ENCODE measurements around the gene PCNX2.
"Not testable (repeated sequence)": the region's sequence is repeated elsewhere in the genome, so short reads cannot be mapped to it uniquely, and the experiment has no call there.

PCNX2 gene

GRCh38 chr1:233005156-233005555, 290.4 kb downstream of the PCNX2 start:
- Histone ChIP-seq H3K4me1 (ENCODE audit: control insufficient read depth, insufficient read depth, low read length) (no peaks in the 10 kb centered on the region), H3K27ac (ENCODE audit: low read length) (no peak overlapping the region), H3K9me3 (ENCODE audit: control insufficient read depth, insufficient read depth, low read length) (no peaks in the 10 kb centered on the region), H3K27me3 (ENCODE audit: control insufficient read depth, insufficient read depth, low read length) (no peaks in the 10 kb centered on the region), H3K4me3 (ENCODE audit: low read length) (no peak overlapping the region), H3K36me3 (ENCODE audit: control insufficient read depth, insufficient read depth, low read length) (peaks cover 6% of the 10 kb centered on the region; the same call in 1 of the 2 replicates)
- DNase-seq (ENCODE audit: low read depth, low spot score): no peak
- WGBS (ENCODE audit: insufficient coverage, insufficient read length): no CpG with 5 or more reads among the region's 5 CpGs

GRCh38 chr1:233004451-233004850, 291.1 kb downstream of the PCNX2 start:
- H3K4me3 ChIP-seq (ENCODE audit: low read length): no peak overlapping the region
- DNase-seq (ENCODE audit: low read depth, low spot score): no peak
- H3K27me3 ChIP-seq (ENCODE audit: control insufficient read depth, insufficient read depth, low read length): no peaks in the 10 kb centered on the region
- no CpG with 5 or more reads among the region's 9 CpGs for WGBS (ENCODE audit: insufficient coverage, insufficient read length)
- H3K36me3 ChIP-seq (ENCODE audit: control insufficient read depth, insufficient read depth, low read length): peaks cover 10% of the 10 kb centered on the region
- no peaks in the 10 kb centered on the region for H3K4me1 ChIP-seq (ENCODE audit: control insufficient read depth, insufficient read depth, low read length)
- H3K9me3 ChIP-seq (ENCODE audit: control insufficient read depth, insufficient read depth, low read length): no peaks in the 10 kb centered on the region
- no peak overlapping the region for H3K27ac ChIP-seq (ENCODE audit: low read length)

GRCh38 chr1:233003638-233004037, 291.9 kb downstream of the PCNX2 start:
- H3K27me3 ChIP-seq (ENCODE audit: control insufficient read depth, insufficient read depth, low read length); H3K27ac ChIP-seq (ENCODE audit: low read length); H3K4me3 ChIP-seq (ENCODE audit: low read length); DNase-seq (ENCODE audit: low read depth, low spot score); H3K36me3 ChIP-seq (ENCODE audit: control insufficient read depth, insufficient read depth, low read length); H3K4me1 ChIP-seq (ENCODE audit: control insufficient read depth, insufficient read depth, low read length); H3K9me3 ChIP-seq (ENCODE audit: control insufficient read depth, insufficient read depth, low read length): not testable (repeated sequence)
- no CpG with 5 or more reads among the region's 5 CpGs for WGBS (ENCODE audit: insufficient coverage, insufficient read length)

- Histone ChIP-seq H3K4me1 (ENCODE audit: control insufficient read depth, insufficient read depth, low read length) (no peaks in the 10 kb centered on the region), H3K4me3 (ENCODE audit: low read length) (no peak overlapping the region), H3K27me3 (ENCODE audit: control insufficient read depth, insufficient read depth, low read length) (no peaks in the 10 kb centered on the region), H3K27ac (ENCODE audit: low read length) (no peak overlapping the region), H3K36me3 (ENCODE audit: control insufficient read depth, insufficient read depth, low read length) (peaks cover 22% of the 10 kb centered on the region), H3K9me3 (ENCODE audit: control insufficient read depth, insufficient read depth, low read length) (no peaks in the 10 kb centered on the region)
- WGBS (ENCODE audit: insufficient coverage, insufficient read length): no CpG with 5 or more reads among the region's 16 CpGs
- DNase-seq (ENCODE audit: low read depth, low spot score): no peak
Observed at GRCh38 chr1:232999956-233000625, 295.4 kb downstream of the PCNX2 start.

GRCh38 chr1:232998646-232999045, 296.9 kb downstream of the PCNX2 start:
- H3K36me3 ChIP-seq (ENCODE audit: control insufficient read depth, insufficient read depth, low read length): peaks cover 30% of the 10 kb centered on the region
- H3K4me3 ChIP-seq (ENCODE audit: low read length): no peak overlapping the region
- no peak for DNase-seq (ENCODE audit: low read depth, low spot score)
- H3K27me3 ChIP-seq (ENCODE audit: control insufficient read depth, insufficient read depth, low read length): no peaks in the 10 kb centered on the region
- H3K4me1 ChIP-seq (ENCODE audit: control insufficient read depth, insufficient read depth, low read length): no peaks in the 10 kb centered on the region
- no CpG with 5 or more reads among the region's 3 CpGs for WGBS (ENCODE audit: insufficient coverage, insufficient read length)
- H3K27ac ChIP-seq (ENCODE audit: low read length): no peak overlapping the region
- H3K9me3 ChIP-seq (ENCODE audit: control insufficient read depth, insufficient read depth, low read length): peaks cover 4% of the 10 kb centered on the region; the same call in 1 of the 2 replicates

- Histone ChIP-seq H3K36me3 (ENCODE audit: control insufficient read depth, insufficient read depth, low read length) (peaks cover 32% of the 10 kb centered on the region), H3K4me1 (ENCODE audit: control insufficient read depth, insufficient read depth, low read length) (no peaks in the 10 kb centered on the region), H3K4me3 (ENCODE audit: low read length) (no peak overlapping the region), H3K27ac (ENCODE audit: low read length) (no peak overlapping the region), H3K27me3 (ENCODE audit: control insufficient read depth, insufficient read depth, low read length) (no peaks in the 10 kb centered on the region), H3K9me3 (ENCODE audit: control insufficient read depth, insufficient read depth, low read length) (peaks cover 5% of the 10 kb centered on the region; the same call in 1 of the 2 replicates)
- DNase-seq (ENCODE audit: low read depth, low spot score): no peak
- no CpG with 5 or more reads among the region's 15 CpGs for WGBS (ENCODE audit: insufficient coverage, insufficient read length)
Observed at GRCh38 chr1:232998138-232998537, 297.4 kb downstream of the PCNX2 start.

- Histone ChIP-seq H3K27ac (ENCODE audit: low read length) (no peak overlapping the region), H3K27me3 (ENCODE audit: control insufficient read depth, insufficient read depth, low read length) (no peaks in the 10 kb centered on the region), H3K9me3 (ENCODE audit: control insufficient read depth, insufficient read depth, low read length) (peaks cover 5% of the 10 kb centered on the region; the same call in 1 of the 2 replicates), H3K4me3 (ENCODE audit: low read length) (no peak overlapping the region), H3K36me3 (ENCODE audit: control insufficient read depth, insufficient read depth, low read length) (peaks cover 32% of the 10 kb centered on the region), H3K4me1 (ENCODE audit: control insufficient read depth, insufficient read depth, low read length) (no peaks in the 10 kb centered on the region)
- WGBS (ENCODE audit: insufficient coverage, insufficient read length): no CpG with 5 or more reads among the region's 2 CpGs
- no peak for DNase-seq (ENCODE audit: low read depth, low spot score)
Observed at GRCh38 chr1:232996143-232996542, 299.4 kb downstream of the PCNX2 start.

GRCh38 chr1:232995189-232995588, 300.3 kb downstream of the PCNX2 start:
- no peak for DNase-seq (ENCODE audit: low read depth, low spot score)
- H3K4me1 ChIP-seq (ENCODE audit: control insufficient read depth, insufficient read depth, low read length): no peaks in the 10 kb centered on the region
- H3K4me3 ChIP-seq (ENCODE audit: low read length): no peak overlapping the region
- no peaks in the 10 kb centered on the region for H3K27me3 ChIP-seq (ENCODE audit: control insufficient read depth, insufficient read depth, low read length)
- peaks cover 5% of the 10 kb centered on the region; the same call in 1 of the 2 replicates for H3K9me3 ChIP-seq (ENCODE audit: control insufficient read depth, insufficient read depth, low read length)
- peaks cover 29% of the 10 kb centered on the region for H3K36me3 ChIP-seq (ENCODE audit: control insufficient read depth, insufficient read depth, low read length)
- no peak overlapping the region for H3K27ac ChIP-seq (ENCODE audit: low read length)
- WGBS (ENCODE audit: insufficient coverage, insufficient read length): no CpG with 5 or more reads among the region's 2 CpGs

- Histone ChIP-seq H3K4me1 (ENCODE audit: control insufficient read depth, insufficient read depth, low read length) (no peaks in the 10 kb centered on the region), H3K27ac (ENCODE audit: low read length) (no peak overlapping the region), H3K27me3 (ENCODE audit: control insufficient read depth, insufficient read depth, low read length) (no peaks in the 10 kb centered on the region), H3K36me3 (ENCODE audit: control insufficient read depth, insufficient read depth, low read length) (peaks cover 25% of the 10 kb centered on the region), H3K4me3 (ENCODE audit: low read length) (no peak overlapping the region), H3K9me3 (ENCODE audit: control insufficient read depth, insufficient read depth, low read length) (peaks cover 5% of the 10 kb centered on the region; the same call in 1 of the 2 replicates)
- no peak for DNase-seq (ENCODE audit: low read depth, low spot score)
- no CpG with 5 or more reads among the region's 3 CpGs for WGBS (ENCODE audit: insufficient coverage, insufficient read length)
Observed at GRCh38 chr1:232993555-232993954, 302.0 kb downstream of the PCNX2 start.

- WGBS (ENCODE audit: insufficient coverage, insufficient read length): no CpG with 5 or more reads among the region's 3 CpGs
- no peak for DNase-seq (ENCODE audit: low read depth, low spot score)
- Histone ChIP-seq H3K9me3 (ENCODE audit: control insufficient read depth, insufficient read depth, low read length) (peaks cover 5% of the 10 kb centered on the region; the same call in 1 of the 2 replicates), H3K36me3 (ENCODE audit: control insufficient read depth, insufficient read depth, low read length) (peaks cover 13% of the 10 kb centered on the region; the same call in 1 of the 2 replicates), H3K27ac (ENCODE audit: low read length) (no peak overlapping the region), H3K27me3 (ENCODE audit: control insufficient read depth, insufficient read depth, low read length) (no peaks in the 10 kb centered on the region), H3K4me1 (ENCODE audit: control insufficient read depth, insufficient read depth, low read length) (no peaks in the 10 kb centered on the region), H3K4me3 (ENCODE audit: low read length) (no peak overlapping the region)
Observed at GRCh38 chr1:232992227-232992626, 303.3 kb downstream of the PCNX2 start.

- DNase-seq (ENCODE audit: low read depth, low spot score): no peak
- no peak overlapping the region for H3K4me3 ChIP-seq (ENCODE audit: low read length)
- H3K27ac ChIP-seq (ENCODE audit: low read length): no peak overlapping the region
- H3K9me3 ChIP-seq (ENCODE audit: control insufficient read depth, insufficient read depth, low read length): peaks cover 5% of the 10 kb centered on the region; the same call in 1 of the 2 replicates
- H3K4me1 ChIP-seq (ENCODE audit: control insufficient read depth, insufficient read depth, low read length): no peaks in the 10 kb centered on the region
- H3K36me3 ChIP-seq (ENCODE audit: control insufficient read depth, insufficient read depth, low read length): peaks cover 13% of the 10 kb centered on the region; the same call in 1 of the 2 replicates
- no peaks in the 10 kb centered on the region for H3K27me3 ChIP-seq (ENCODE audit: control insufficient read depth, insufficient read depth, low read length)
- no CpG with 5 or more reads among the region's 7 CpGs for WGBS (ENCODE audit: insufficient coverage, insufficient read length)
Observed at GRCh38 chr1:232991238-232991637, 304.3 kb downstream of the PCNX2 start.
